Mesodermal cell (in vitro differentiated cells): ENCODE results near the gene SERPINA12.

ENCODE experiments used
- H3K27ac ChIP-seq: 2 replicates; pipeline ENCODE4 v1.7.0; 2013; ENCODE audit warnings: mild to moderate bottlenecking, low read depth, low read length, moderate library complexity; ENCODE audit not compliant: severe bottlenecking
- H3K36me3 ChIP-seq: 2 replicates; pipeline ENCODE4 v1.7.1; 2013; ENCODE audit warnings: mild to moderate bottlenecking, low read length, moderate library complexity; ENCODE audit not compliant: control insufficient read depth, insufficient read depth
- H3K4me1 ChIP-seq: one replicate; pipeline ENCODE4 v1.7.1; 2013; ENCODE audit warnings: mild to moderate bottlenecking, low read length; ENCODE audit not compliant: insufficient read depth, control insufficient read depth, poor library complexity, severe bottlenecking
- H3K4me3 ChIP-seq: 2 replicates; pipeline ENCODE4 v1.7.0; 2013; ENCODE audit warnings: low read length, control low read depth, mild to moderate bottlenecking; ENCODE audit not compliant: insufficient read depth, poor library complexity, severe bottlenecking; ENCODE audit errors: extremely low read depth
- H3K9me3 ChIP-seq: 2 replicates; pipeline ENCODE4 v1.7.1; 2013; ENCODE audit warnings: mild to moderate bottlenecking, low read length, moderate library complexity; ENCODE audit not compliant: control insufficient read depth
- WGBS, 2 experiments: methylation state at CpG; one replicate each; pipeline ENCODE4 v1.1.5; 2013; ENCODE audit warnings: missing lambda C conversion rate in 2 of 2; ENCODE audit not compliant: insufficient coverage in 2 of 2; 5-methylcytosine and 5-hydroxymethylcytosine counted together

SERPINA12 gene

DNA sequence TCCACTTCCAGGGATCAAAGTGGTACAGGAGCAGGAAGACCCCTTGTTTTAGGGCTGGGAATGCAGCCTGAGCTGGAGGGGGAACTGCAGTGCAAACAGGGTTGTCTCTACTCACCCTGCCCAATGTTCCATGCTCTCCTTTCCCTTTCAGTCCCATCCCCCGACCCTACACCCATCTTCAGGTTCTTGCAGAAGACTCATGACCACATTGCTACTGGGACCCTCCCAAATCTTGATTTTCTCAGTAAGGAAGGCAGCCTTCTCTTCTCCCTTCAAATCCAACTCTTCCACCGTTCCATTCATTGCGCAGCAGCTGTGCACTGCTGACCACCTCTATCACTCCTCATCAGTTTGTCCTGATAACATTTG, 58.6 kb downstream of the SERPINA12 start:
- WGBS, 2 experiments, result 76 to 82% methylated on average over 2 to 3 of the region's 3 CpGs
- H3K36me3 ChIP-seq, result no peaks in the 10 kb centered on the region
- H3K27ac ChIP-seq, result no peak overlapping the region
- H3K9me3 ChIP-seq, result no peaks in the 10 kb centered on the region
- H3K4me3 ChIP-seq, result no peak overlapping the region
- H3K4me1 ChIP-seq, result no peaks in the 10 kb centered on the region

DNA sequence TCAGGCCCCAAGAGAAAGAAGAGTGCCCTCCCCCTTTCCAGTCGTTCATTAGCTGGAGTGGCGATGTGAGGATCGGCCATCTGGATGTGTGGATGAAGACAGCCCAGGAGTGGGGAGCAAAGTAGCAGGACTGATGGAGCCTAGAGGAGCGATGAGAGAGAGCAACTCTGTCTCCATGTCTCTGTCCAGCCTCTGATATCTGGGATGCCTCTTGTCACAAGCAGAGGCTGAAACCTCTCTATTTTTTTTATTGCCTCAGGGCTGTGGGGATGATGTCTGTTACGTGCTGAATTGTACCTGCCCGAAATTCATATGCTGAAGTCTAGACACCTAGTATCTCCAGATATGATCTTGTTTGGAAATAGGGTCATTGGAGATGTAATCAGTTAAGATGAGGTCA, 59.3 kb downstream of the SERPINA12 start:
- H3K4me1 ChIP-seq, result no peaks in the 10 kb centered on the region

DNA sequence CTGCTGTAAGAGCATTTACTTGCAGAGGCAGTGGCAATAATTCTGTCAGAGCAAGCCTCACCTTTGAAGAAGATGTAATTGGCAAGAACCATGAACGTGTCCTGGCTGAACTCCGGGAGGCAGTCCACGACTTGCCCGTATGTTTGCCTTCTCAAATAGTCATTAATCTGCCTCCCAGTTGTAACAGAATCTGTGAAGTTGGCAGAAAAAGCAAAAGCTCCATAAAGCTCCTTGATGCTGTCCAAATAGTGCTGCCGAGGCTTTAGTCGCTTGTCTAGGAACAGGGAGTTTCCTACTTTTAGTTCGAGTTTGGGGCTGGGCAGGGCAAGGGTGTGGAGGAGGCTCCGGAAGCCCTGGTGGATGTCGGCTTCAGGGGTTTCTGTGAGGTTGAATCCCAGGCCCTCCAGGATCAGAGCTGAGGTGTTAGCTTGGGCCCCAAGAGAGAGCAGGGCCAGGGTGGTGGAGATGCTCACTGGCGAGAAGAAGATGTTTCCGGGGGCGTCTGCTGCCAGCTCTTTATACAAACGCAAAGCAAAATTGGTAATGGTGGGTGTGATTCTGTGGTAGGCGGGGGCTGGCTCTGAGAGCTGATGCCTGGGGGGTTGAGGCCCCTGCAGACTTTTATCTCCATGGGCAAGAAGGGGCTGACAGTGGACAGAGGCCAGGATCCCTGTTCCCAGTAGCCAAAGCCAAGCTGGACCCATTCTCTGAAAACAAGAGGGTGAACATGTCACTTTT, 61.0 kb downstream of the SERPINA12 start:
- no peaks in the 10 kb centered on the region for H3K36me3 ChIP-seq
- no peaks in the 10 kb centered on the region for H3K9me3 ChIP-seq
- 82 to 90% methylated on average over 10 to 11 of the region's 14 CpGs for WGBS, 2 experiments
- no peak overlapping the region for H3K4me3 ChIP-seq
- no peaks in the 10 kb centered on the region for H3K4me1 ChIP-seq
- H3K27ac ChIP-seq, result no peak overlapping the region

More for the DNA sequence above, 59.3 kb downstream of the SERPINA12 start:
- WGBS, 2 experiments, result 82 to 91% methylated on average over 3 of the region's 6 CpGs
- H3K4me3 ChIP-seq, result no peak overlapping the region
- no peak overlapping the region for H3K27ac ChIP-seq
- no peaks in the 10 kb centered on the region for H3K36me3 ChIP-seq
- H3K9me3 ChIP-seq, result no peaks in the 10 kb centered on the region

DNA sequence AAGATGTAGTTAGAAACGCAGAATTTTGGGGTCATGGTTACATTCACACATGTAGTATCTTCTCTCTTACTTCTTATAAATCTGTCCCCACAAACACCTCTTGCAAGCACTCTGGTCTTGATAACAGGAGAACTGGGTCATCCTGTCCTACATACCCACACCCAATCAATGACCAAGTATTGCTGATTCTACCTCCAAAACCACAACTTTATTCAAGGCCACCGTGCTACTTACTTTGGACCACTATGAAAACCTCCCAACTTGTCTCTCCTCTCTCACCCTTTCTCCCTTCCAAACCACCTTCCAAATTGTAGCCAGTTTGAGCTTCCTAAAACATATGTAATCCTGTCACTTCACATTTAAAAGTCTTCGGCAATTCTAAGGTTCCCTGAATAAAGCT, 62.1 kb downstream of the SERPINA12 start:
- H3K27ac ChIP-seq, result no peak overlapping the region

DNA sequence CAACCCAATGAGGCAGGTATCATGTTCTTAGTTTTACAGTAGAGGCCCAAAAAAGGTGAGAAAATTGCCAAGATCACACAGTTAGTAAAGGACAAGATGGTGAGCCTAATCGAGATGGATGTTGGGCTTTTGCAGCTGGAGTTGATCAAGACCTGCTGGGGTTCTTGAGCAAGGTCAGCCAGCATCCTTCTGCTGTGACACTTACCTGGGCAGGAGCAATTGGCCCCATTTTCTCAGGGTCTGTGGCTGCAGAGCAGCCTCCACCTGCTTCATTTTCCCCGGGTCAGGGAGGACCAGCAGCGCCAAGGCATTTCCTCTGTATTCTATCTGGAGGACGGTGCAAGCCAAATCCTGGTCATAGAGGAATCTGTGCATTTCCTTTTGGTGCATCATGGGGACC, 63.1 kb downstream of the SERPINA12 start:
- Histone ChIP-seq H3K27ac (no peak overlapping the region), H3K9me3 (no peaks in the 10 kb centered on the region), H3K36me3 (no peaks in the 10 kb centered on the region), H3K4me3 (no peak overlapping the region), H3K4me1 (no peaks in the 10 kb centered on the region)
- 74 to 85% methylated on average over 4 of the region's 4 CpGs for WGBS, 2 experiments

More for the DNA sequence above, 62.1 kb downstream of the SERPINA12 start:
- no peak overlapping the region for H3K4me3 ChIP-seq
- H3K4me1 ChIP-seq, result no peaks in the 10 kb centered on the region
- no peaks in the 10 kb centered on the region for H3K9me3 ChIP-seq
- 74 to 78% methylated on average over 2 of the region's 3 CpGs for WGBS, 2 experiments
- no peaks in the 10 kb centered on the region for H3K36me3 ChIP-seq

DNA sequence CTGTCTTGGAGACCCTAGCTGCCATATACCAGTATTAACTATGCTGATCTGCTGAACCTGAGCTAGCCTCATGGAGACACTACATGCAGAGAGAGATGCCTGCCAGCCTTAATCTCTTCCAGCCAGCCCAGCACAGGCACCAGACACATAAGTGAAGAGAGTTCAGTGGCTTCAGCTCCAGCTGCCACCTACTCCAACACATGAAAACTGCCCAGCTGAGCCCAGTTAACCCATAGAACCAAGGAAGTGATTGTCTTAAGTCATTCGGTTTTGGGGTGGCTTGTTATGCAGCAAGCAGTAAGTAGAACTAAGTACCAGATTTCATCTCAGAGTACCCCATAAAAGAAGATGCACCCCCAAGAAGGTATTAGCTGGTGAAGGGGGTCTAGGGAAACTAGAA, 64.3 kb downstream of the SERPINA12 start:
- H3K9me3 ChIP-seq, result no peaks in the 10 kb centered on the region
- 80% methylated on average over 1 of the region's 1 CpG; no CpG with 5 or more reads in 1 of the 2 experiments for WGBS, 2 experiments
- no peak overlapping the region for H3K4me3 ChIP-seq
- no peaks in the 10 kb centered on the region for H3K4me1 ChIP-seq
- H3K36me3 ChIP-seq, result no peaks in the 10 kb centered on the region
- H3K27ac ChIP-seq, result no peak overlapping the region

DNA sequence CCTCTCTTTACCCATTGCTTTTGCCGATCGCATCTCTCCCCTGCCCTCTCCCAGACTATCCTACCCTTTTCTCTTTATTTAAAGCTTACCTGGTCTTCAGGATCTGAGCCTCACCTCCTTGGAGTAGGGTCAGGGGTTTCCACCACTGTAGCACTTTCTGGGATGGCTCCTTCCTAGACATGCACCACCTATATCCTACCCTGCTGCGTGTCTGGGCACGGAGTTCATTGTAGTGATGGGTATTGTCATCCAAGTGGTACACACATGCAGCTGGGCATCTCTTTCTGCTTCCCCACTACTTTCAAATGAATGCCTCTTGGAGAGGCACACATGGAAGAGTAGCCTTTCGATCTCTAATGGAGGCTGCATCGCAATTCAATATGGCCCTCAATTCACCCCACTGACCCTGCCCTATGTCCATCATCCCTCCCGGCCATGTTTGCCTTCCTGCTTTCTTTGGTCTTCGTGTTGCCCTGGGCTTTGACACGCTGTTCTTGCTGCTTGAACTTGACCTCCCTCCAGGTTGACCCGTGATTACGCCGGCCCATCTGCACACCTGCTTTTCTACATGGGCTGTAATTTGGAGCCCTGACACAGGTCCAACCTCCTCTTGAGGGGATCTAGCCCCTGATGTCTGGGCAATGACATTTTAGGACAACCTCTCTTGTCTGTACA, 67.6 kb downstream of the SERPINA12 start:
- Histone ChIP-seq H3K9me3 (no peaks in the 10 kb centered on the region), H3K4me3 (no peak overlapping the region), H3K36me3 (no peaks in the 10 kb centered on the region), H3K4me1 (no peaks in the 10 kb centered on the region), H3K27ac (no peak overlapping the region)
- WGBS, 2 experiments, result 88 to 91% methylated on average over 10 of the region's 12 CpGs

DNA sequence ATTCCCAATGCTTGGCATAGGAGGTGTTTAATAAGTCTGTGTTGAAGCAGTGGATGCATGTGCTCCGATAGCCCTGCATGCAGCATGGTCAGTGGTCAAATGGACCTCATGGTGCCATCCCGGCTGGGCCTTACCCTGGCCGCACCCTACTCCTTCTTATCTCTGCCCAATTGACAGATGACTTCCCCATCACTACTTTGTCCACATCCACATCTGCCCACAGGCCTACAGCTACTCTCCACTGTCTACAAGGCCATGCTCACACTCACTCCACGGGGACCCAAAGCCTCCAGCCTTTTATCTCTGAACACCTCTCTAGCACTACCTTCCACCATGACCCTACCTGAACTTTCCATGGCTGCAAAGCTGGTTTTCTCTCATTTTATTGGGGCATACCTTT, 68.1 kb downstream of the SERPINA12 start:
- no peaks in the 10 kb centered on the region for H3K36me3 ChIP-seq
- no peaks in the 10 kb centered on the region for H3K9me3 ChIP-seq
- no peak overlapping the region for H3K4me3 ChIP-seq
- WGBS, 2 experiments, result 87 to 94% methylated on average over 3 of the region's 4 CpGs
- no peak overlapping the region for H3K27ac ChIP-seq
- H3K4me1 ChIP-seq, result no peaks in the 10 kb centered on the region

DNA sequence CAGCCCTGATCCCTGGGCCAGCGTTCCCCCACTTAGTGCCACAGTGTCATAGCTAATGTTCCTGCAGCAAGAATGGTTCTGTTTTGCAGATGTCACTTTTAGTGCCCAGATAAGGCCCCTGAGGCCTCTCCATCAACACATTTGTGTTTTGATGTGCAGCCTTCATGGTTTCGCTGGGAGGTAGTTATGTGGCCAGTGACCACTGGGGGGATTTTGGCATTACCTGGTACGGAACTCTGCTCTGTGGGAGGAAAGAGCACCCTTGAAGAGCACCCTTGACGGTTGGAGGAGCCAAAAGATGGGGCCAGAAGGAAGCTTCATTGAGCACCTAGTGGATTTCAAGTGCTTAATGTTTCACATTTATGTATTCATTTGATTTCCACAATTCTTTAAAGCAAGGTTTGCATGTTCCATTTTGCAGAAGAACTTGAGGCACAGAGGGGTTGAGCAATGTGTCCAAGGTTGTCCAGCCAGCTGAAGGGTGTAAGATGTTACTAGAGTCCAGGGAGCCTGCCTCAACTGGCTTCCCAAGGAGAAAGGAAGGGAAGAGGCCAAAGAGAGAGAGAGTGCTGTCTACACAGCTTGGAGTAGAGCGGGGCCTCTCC, 69.7 kb downstream of the SERPINA12 start:
- no peak overlapping the region for H3K4me3 ChIP-seq
- H3K27ac ChIP-seq, result no peak overlapping the region
- H3K9me3 ChIP-seq, result no peaks in the 10 kb centered on the region
- no peaks in the 10 kb centered on the region for H3K4me1 ChIP-seq
- 63 to 84% methylated on average over 2 to 3 of the region's 5 CpGs for WGBS, 2 experiments
- no peaks in the 10 kb centered on the region for H3K36me3 ChIP-seq
